Psoas muscle (tissue), 8 donors: ENCODE measurements around the gene NDUFB11. TPM values are rescaled to one million over a fixed set of nuclear protein-coding genes. Genes with fewer than 3 reads are reported as not detected.
"Not testable (repeated sequence)": the region's sequence is repeated elsewhere in the genome, so short reads cannot be mapped to it uniquely, and the experiment has no call there.

Experiments used
- ATAC-seq, 4 donors: fragments of 200-7000 bp; cut with Tn5 transposase; one replicate each; pipeline ENCODE4 v1.9.1; 2020; ENCODE audit warnings: moderate library complexity in 3 of 4, mild to moderate bottlenecking in 2 of 4
- DNase-seq, 2 donors: peaks; one replicate each; pipeline ENCODE4 v3.0.0-alpha.2; 2020
- H3K27ac ChIP-seq: fragments of 200-600 bp; one replicate; pipeline ENCODE4 v1.8.0; 2022
- H3K27me3 ChIP-seq, 3 donors: fragments of 200-600 bp in 1 of 3; one replicate each; pipeline versions ENCODE4 v1.6.1 to v1.8.0; 2013 to 2022; ENCODE audit warnings: low read length in 2 of 3, mild to moderate bottlenecking in 2 of 3, moderate library complexity in 1 of 3; ENCODE audit not compliant: insufficient read depth in 3 of 3
- H3K36me3 ChIP-seq, 2 donors: fragments of 200-600 bp in 1 of 2; one replicate each; pipeline versions ENCODE4 v1.6.1 to v1.8.0; 2013 to 2022; ENCODE audit warnings: low read depth in 1 of 2, mild to moderate bottlenecking in 1 of 2, moderate library complexity in 1 of 2; ENCODE audit not compliant: insufficient read depth in 1 of 2
- H3K4me1 ChIP-seq: fragments of 200-600 bp; one replicate; pipeline ENCODE4 v1.8.0; 2022
- H3K4me3 ChIP-seq: fragments of 200-600 bp; one replicate; pipeline ENCODE4 v1.8.0; 2022; ENCODE audit warnings: mild to moderate bottlenecking
- H3K9me3 ChIP-seq: fragments of 200-600 bp; one replicate; pipeline ENCODE4 v1.8.0; 2022
- WGBS, 3 donors: extraction: QIAGEN DNeasy Blood & Tissue Kit; methylation state at CpG; one replicate each; pipeline versions ENCODE4 v1.1.6 to v1.1.7; 2013; 5-methylcytosine and 5-hydroxymethylcytosine counted together
- intact Hi-C, 2 donors: fragments of 100-400 bp; cut with DNase I; formaldehyde crosslinking; loops; one replicate each; pipeline versions ENCODE4 v1.11.0 to v1.14.2; 2022
- polyA plus RNA-seq, 3 donors: library from polyadenylated mRNA; stranded (reverse); fragments of 200-250 nt; gene quantifications; one replicate each; pipeline ENCODE4 v1.2.3, GENCODE V29; 2013
- total RNA-seq, 4 donors: library from RNA; stranded (reverse); fragmentation: NEBNext Ultra II Directional in 2 of 4; extraction: Animal tissue kit (Norgen Biotek cat#: 25700) in 2 of 4; gene quantifications; one replicate each; pipeline versions ENCODE4 v1.2.1 to v1.2.4, GENCODE V29; 2021 to 2023
- TF ChIP-seq, protein P1 (sequence below): fragments of 200-600 bp; IDR thresholded peaks from one replicate; pipeline ENCODE4 v1.8.0; 2022; ENCODE audit warnings: antibody characterized with exemption
- donor health status: healthy with polysubstance abuse.
- donor health status: DM: no; HTN: no; CAD: no; lungs with moderate emphysema.
- donor health status: Bipolar disorder and iron deficiency.
- donor health status: healthy.
- donor health status: DM: yes; HTN: yes; CAD: no.
- donor health status: DM: no; HTN: no; CAD: no.
- donor health status: DM: no; HTN: no; CAD: no.
- donor health status: DM: yes; HTN: yes; CAD: no.

Gene NDUFB11
- total and polyA plus RNA-seq, 7 donors, result 142 to 207 (median 175) TPM

DNA sequence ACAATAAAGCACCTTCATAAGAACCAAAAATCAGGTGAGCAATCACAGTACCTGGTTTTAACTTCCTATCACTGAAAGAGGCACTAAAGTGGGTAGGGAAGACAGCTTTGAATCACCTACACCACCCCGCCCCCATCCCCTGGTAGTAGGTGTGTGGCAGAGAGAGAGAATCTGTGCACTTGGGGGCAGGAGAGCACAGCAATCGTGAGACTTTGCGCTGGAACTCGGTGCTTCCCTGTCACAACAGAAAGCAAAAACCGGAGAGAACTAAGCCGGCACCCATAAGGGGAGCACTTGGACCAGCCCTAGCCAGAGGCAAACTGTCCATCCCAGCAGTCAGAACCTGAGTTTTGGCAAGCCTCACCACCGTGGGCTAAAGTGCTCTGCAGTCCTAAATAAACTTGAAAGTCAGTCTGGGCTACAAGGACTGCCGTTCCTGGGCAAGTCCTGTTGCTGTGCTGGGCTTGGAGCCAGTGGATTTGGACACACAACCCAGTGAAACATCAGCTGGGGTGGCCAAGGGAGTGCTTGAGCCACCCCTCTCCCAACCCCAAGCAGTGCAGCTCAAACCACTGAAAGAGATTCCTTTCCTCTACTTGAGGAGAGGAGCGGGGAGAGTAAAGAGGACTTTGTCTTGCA lies 32.1 kb downstream of the NDUFB11 start:
- H3K27ac ChIP-seq, result no peak overlapping the region
- intact Hi-C loops, result no loop called here
- WGBS, 3 donors, result 50 to 61% (median 54%) methylated on average over 9 of the region's 9 CpGs
- H3K9me3 ChIP-seq, result no peaks in the 10 kb centered on the region
- TF ChIP-seq, protein P1, sequence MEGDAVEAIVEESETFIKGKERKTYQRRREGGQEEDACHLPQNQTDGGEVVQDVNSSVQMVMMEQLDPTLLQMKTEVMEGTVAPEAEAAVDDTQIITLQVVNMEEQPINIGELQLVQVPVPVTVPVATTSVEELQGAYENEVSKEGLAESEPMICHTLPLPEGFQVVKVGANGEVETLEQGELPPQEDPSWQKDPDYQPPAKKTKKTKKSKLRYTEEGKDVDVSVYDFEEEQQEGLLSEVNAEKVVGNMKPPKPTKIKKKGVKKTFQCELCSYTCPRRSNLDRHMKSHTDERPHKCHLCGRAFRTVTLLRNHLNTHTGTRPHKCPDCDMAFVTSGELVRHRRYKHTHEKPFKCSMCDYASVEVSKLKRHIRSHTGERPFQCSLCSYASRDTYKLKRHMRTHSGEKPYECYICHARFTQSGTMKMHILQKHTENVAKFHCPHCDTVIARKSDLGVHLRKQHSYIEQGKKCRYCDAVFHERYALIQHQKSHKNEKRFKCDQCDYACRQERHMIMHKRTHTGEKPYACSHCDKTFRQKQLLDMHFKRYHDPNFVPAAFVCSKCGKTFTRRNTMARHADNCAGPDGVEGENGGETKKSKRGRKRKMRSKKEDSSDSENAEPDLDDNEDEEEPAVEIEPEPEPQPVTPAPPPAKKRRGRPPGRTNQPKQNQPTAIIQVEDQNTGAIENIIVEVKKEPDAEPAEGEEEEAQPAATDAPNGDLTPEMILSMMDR, result no peak
- no peak overlapping the region for H3K4me3 ChIP-seq
- ATAC-seq, result peak; percentile 44 to 82 (median 51)
- H3K4me1 ChIP-seq, result no peaks in the 10 kb centered on the region
- H3K36me3 ChIP-seq, result no peaks in the 10 kb centered on the region
- DNase-seq, result peak; percentile 24 to 65
- H3K27me3 ChIP-seq, result no peaks in the 10 kb centered on the region

DNA sequence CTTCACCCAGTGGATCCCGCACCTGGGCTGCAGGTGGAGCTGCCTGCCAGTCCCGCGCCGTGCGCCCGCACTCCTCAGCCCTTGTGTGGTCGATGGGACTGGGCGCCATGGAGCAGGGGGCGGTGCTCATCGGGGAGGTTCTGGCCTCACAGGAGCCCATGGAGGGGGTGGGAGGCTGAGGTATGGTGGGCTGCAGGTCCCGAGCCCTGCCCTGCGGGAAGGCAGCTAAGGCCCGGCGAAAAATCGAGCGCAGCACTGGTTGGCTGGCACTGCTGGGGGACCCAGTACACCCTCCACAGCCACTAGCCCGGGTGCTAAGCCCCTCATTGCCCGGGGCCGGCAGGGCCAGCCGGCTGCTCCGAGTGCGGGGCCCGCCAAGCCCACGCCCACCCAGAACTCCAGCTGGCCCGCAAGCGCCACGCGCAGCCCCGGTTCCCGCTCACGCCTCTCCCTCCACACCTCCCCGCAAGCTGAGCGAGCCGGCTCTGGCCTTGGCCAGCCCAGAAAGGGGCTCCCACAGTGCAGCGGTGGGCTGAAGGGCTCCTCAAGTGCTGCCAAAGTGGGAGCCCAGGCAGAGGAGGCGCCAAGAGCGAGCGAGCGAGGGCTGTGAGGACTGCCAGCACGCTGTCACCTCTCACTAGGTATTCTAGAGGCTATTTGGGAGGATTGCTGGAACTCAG lies 33.4 kb downstream of the NDUFB11 start:
- H3K36me3 ChIP-seq, H3K4me3 ChIP-seq, H3K27ac ChIP-seq, ATAC-seq, H3K4me1 ChIP-seq, H3K27me3 ChIP-seq, intact Hi-C loops, DNase-seq, H3K9me3 ChIP-seq: not testable (repeated sequence)
- 96 to 99% (median 97%) methylated on average over 21 to 40 of the region's 40 CpGs for WGBS, 3 donors

DNA sequence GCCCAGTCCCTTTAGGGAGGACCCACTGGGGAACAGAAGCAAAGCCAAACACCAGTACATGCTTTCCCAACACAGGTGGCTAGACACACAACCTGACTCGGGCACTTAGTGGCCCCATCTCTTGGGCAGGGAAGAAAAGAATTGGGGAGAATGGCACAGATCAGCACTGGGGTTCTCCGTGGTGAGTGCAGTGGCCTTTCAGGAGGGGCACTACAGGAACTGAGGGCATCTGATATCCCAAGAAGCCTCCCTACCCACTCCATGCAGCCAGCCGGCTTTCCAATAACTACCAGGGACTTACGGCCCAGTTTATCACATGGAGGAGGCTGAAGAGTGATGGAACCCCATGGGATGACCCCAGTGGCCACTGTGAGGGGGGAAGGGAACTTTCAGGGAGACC lies 43.3 kb downstream of the NDUFB11 start:
- 63 to 86% (median 85%) methylated on average over 4 of the region's 4 CpGs for WGBS, 3 donors
- intact Hi-C loops, result no loop called here
- Histone ChIP-seq H3K9me3 (no peaks in the 10 kb centered on the region), H3K27ac (no peak overlapping the region), H3K4me3 (no peak overlapping the region), H3K27me3 (peaks cover 0 to 12% (median 0%) of the 10 kb centered on the region in 3 donors), H3K4me1 (no peaks in the 10 kb centered on the region), H3K36me3 (no peaks in the 10 kb centered on the region)
- TF ChIP-seq, protein P1, result no peak
- no peak for ATAC-seq
- DNase-seq, result no peak

DNA sequence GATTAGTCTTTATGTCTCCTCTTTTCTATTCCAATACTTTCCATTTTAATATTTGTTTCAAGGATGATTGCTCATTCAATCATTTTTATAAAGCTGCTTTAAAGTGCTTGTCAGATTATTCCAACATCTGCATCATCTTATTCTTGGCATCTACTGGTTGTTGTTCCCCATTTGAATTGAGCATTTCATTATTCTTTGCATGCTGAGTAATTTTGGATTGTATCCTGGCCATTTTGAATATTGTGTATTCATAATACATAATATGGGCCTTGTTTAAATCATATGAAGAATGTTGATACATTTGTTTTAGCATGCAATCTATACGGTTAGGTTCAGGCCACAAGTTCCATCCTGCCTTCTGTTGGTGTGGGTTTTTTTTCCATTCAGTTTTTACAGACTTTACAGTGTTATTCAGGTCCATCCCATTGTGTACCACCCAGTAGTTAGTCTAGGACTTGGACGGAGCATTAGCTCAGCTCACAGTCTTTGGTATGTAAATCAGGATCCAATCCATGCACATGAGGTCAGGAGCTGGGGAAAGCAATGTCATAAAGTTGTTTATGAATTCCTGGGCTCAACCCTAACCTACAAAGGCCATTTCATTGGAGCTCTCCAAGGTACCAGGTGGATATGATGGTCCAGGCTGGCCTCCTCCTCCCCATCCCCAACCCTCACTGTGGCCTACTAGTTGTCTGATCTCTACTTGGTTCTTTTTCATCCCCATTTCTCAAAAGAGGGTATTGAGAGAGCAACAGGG lies 46.0 kb downstream of the NDUFB11 start:
- DNase-seq (no peak), ATAC-seq (no peak)
- TF ChIP-seq, protein P1, result no peak
- Histone ChIP-seq H3K36me3 (no peaks in the 10 kb centered on the region), H3K27me3 (peaks cover 0 to 8% (median 0%) of the 10 kb centered on the region in 3 donors), H3K4me3 (no peak overlapping the region), H3K27ac (no peak overlapping the region), H3K9me3 (no peaks in the 10 kb centered on the region), H3K4me1 (no peaks in the 10 kb centered on the region)
- intact Hi-C loops, result no loop called here
- 79 to 86% (median 82%) methylated on average over 2 of the region's 2 CpGs for WGBS, 3 donors

DNA sequence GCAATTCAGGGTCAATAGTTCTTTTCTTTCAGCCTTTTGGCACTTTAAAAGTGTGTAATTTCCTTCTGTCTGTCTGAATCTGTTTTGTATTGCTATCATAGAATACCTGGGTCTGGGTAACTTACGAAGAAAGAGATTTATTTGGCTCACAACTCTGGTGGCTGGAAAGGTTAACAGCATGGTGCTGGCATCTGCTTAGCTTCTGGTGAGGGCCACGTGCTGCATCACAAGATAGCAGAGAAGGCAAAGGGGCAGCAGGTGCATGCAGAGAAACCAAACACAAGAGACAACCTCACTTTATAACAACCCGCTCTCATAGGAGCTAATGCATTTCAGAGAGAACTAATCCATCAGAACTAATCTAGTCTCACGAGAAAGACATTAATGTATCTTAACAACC lies 47.5 kb downstream of the NDUFB11 start:
- no peaks in the 10 kb centered on the region for H3K4me1 ChIP-seq
- TF ChIP-seq, protein P1, result no peak
- H3K27me3 ChIP-seq, result peaks cover 0 to 8% (median 0%) of the 10 kb centered on the region in 3 donors
- whole genome bisulfite sequencing, 3 donors, result 53 to 75% (median 63%) methylated on average over 4 of the region's 4 CpGs
- H3K4me3 ChIP-seq, result no peak overlapping the region
- H3K27ac ChIP-seq, result no peak overlapping the region
- H3K9me3 ChIP-seq, result no peaks in the 10 kb centered on the region
- no peak for DNase-seq
- no peaks in the 10 kb centered on the region for H3K36me3 ChIP-seq
- intact Hi-C loops, result no loop called here
- ATAC-seq, result no peak
